ENCODE results near the gene PPME1.
A peak's percentile ranks its signal among the peaks of the same experiment; 100 is the strongest.

Gene PPME1

DNA sequence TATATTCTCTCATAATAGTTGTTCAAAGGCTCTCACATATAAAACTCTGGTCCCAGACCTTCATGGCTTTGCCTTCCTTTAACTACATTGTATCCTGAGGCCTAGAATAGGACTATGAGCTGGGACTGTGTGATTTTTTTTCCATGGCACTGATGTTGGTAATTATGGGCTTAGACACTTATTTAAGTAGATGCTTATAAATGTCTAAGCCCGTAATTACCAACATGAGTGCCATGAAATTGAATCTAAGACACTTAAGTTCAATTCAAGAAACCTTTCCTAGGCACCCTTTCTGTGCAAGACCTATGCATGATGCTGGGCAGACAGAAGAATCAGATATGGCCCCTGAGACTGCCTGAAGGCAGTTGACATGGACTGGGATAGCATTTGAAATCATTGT lies 77.4 kb downstream of the PPME1 start:
- H4K8ac ChIP-seq (ENCODE audit: low read depth, low read length), result no peak overlapping the region
- no peaks in the 10 kb centered on the region for H3K4me1 ChIP-seq (ENCODE audit: control insufficient read depth in 1 of 2, insufficient read depth in 2 of 2, low read length in 2 of 2)
- H3K4me3 ChIP-seq (ENCODE audit: low read depth, low read length), result no peak overlapping the region
- H2BK5ac ChIP-seq (ENCODE audit: low read depth, low read length, poor library complexity), result no peak overlapping the region
- H3K79me2 ChIP-seq (ENCODE audit: control insufficient read depth, insufficient read depth, low read length, poor library complexity), result no peaks in the 10 kb centered on the region
- no CpG with 5 or more reads among the region's 1 CpG for WGBS (ENCODE audit: extremely low coverage, insufficient coverage, insufficient read length)
- DNase-seq, result no peak
- H3K23ac ChIP-seq (ENCODE audit: low read length), result no peak overlapping the region
- peaks cover 18 to 33% of the 10 kb centered on the region in 2 experiments for H3K36me3 ChIP-seq (ENCODE audit: control insufficient read depth in 1 of 2, insufficient read depth in 2 of 2, low read length in 2 of 2)
- no peaks in the 10 kb centered on the region for H3K79me1 ChIP-seq (ENCODE audit: low read length)
- no peaks in the 10 kb centered on the region for H3K27me3 ChIP-seq (ENCODE audit: insufficient read depth, low read length)
- H2AFZ ChIP-seq (ENCODE audit: insufficient read depth, low read length, poor library complexity), result no peak overlapping the region
- no peak overlapping the region for H2BK12ac ChIP-seq (ENCODE audit: low read length)
- no peak overlapping the region for H3K27ac ChIP-seq (ENCODE audit: low read depth, low read length)
- no peak overlapping the region for H4K91ac ChIP-seq (ENCODE audit: low read depth, low read length)
- H3K4me2 ChIP-seq (ENCODE audit: low read length), result no peak overlapping the region
- H3K18ac ChIP-seq (ENCODE audit: low read length), result no peak overlapping the region
- H4K12ac ChIP-seq (ENCODE audit: low read depth, low read length), result no peak overlapping the region
- H2BK120ac ChIP-seq (ENCODE audit: insufficient read depth, low read length, poor library complexity), result no peak overlapping the region
- no peak overlapping the region for H3K4ac ChIP-seq (ENCODE audit: low read depth, low read length)
- H3K9ac ChIP-seq (ENCODE audit: low read length), result no peak overlapping the region
- H2AK5ac ChIP-seq (ENCODE audit: low read length), result no peak overlapping the region
- no peaks in the 10 kb centered on the region for H3K9me3 ChIP-seq (ENCODE audit: insufficient read depth, low read depth, low read length)
- no peak overlapping the region for H3K14ac ChIP-seq (ENCODE audit: low read length)

DNA sequence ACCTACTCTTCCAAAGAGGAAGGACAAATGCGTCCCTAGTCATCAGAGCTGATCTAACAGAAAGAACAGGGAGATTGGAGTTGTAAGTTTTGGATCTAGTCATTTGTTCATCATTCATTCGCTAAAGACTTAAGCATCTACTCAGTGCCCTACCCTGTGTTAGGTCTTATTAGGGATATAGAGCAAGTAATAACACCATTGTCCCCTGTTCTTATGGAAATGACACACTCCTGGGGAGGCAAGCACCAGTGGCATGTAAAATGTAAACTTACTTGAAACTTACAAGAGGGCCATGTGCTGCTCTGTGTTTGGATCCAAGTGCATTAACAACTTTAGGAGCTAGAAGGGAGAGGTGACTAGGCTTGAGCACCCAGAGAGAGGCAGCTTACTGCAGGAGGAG lies 78.4 kb downstream of the PPME1 start:
- no peak overlapping the region for H2BK120ac ChIP-seq (ENCODE audit: insufficient read depth, low read length, poor library complexity)
- H3K9ac ChIP-seq (ENCODE audit: low read length), result no peak overlapping the region
- no peaks in the 10 kb centered on the region for H3K27me3 ChIP-seq (ENCODE audit: insufficient read depth, low read length)
- H3K79me2 ChIP-seq (ENCODE audit: control insufficient read depth, insufficient read depth, low read length, poor library complexity), result no peaks in the 10 kb centered on the region
- H4K91ac ChIP-seq (ENCODE audit: low read depth, low read length), result no peak overlapping the region
- peaks cover 0 to 2% of the 10 kb centered on the region in 2 experiments for H3K4me1 ChIP-seq (ENCODE audit: control insufficient read depth in 1 of 2, insufficient read depth in 2 of 2, low read length in 2 of 2)
- no peak overlapping the region for H3K18ac ChIP-seq (ENCODE audit: low read length)
- no peak for DNase-seq
- no peak overlapping the region for H4K12ac ChIP-seq (ENCODE audit: low read depth, low read length)
- H2AK5ac ChIP-seq (ENCODE audit: low read length), result no peak overlapping the region
- no peak overlapping the region for H3K4me3 ChIP-seq (ENCODE audit: low read depth, low read length)
- no peak overlapping the region for H4K8ac ChIP-seq (ENCODE audit: low read depth, low read length)
- no peak overlapping the region for H3K4ac ChIP-seq (ENCODE audit: low read depth, low read length)
- WGBS (ENCODE audit: extremely low coverage, insufficient coverage, insufficient read length), result no CpG with 5 or more reads among the region's 2 CpGs
- H2AFZ ChIP-seq (ENCODE audit: insufficient read depth, low read length, poor library complexity), result no peak overlapping the region
- no peaks in the 10 kb centered on the region for H3K9me3 ChIP-seq (ENCODE audit: insufficient read depth, low read depth, low read length)
- H3K14ac ChIP-seq (ENCODE audit: low read length), result no peak overlapping the region
- H3K27ac ChIP-seq (ENCODE audit: low read depth, low read length), result no peak overlapping the region
- no peak overlapping the region for H3K23ac ChIP-seq (ENCODE audit: low read length)
- H3K36me3 ChIP-seq (ENCODE audit: control insufficient read depth in 1 of 2, insufficient read depth in 2 of 2, low read length in 2 of 2), result peaks cover 27 to 42% of the 10 kb centered on the region in 2 experiments
- H3K79me1 ChIP-seq (ENCODE audit: low read length), result no peaks in the 10 kb centered on the region
- H2BK5ac ChIP-seq (ENCODE audit: low read depth, low read length, poor library complexity), result no peak overlapping the region
- no peak overlapping the region for H3K4me2 ChIP-seq (ENCODE audit: low read length)
- no peak overlapping the region for H2BK12ac ChIP-seq (ENCODE audit: low read length)

DNA sequence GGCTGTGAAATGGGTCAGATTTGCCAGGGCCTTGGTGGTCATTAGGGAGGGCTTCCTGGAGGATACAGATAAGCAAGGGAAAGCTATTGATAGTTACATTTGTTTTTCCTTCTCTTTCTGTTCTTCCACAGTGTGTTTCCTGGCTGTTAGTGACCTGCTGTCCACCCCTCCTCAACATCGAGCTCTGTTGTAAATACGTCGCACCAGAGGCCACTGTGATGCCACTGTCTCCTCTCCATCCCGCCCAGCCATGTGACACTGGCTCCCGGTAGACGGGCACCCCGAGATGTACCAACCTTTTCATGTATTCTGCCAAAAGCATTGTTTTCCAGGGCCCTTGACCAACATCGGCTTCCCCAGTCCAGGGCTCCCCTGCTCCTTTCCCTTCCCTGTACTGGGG lies 82.3 kb downstream of the PPME1 start:
- Histone ChIP-seq H2AK5ac (ENCODE audit: low read length) (no peak overlapping the region), H3K4ac (ENCODE audit: low read depth, low read length) (no peak overlapping the region), H3K4me1 (ENCODE audit: control insufficient read depth in 1 of 2, insufficient read depth in 2 of 2, low read length in 2 of 2) (peaks cover 0 to 2% of the 10 kb centered on the region in 2 experiments), H3K14ac (ENCODE audit: low read length) (no peak overlapping the region), H3K36me3 (ENCODE audit: control insufficient read depth in 1 of 2, insufficient read depth in 2 of 2, low read length in 2 of 2) (peaks cover 24 to 52% of the 10 kb centered on the region in 2 experiments), H2AFZ (ENCODE audit: insufficient read depth, low read length, poor library complexity) (no peak overlapping the region), H4K12ac (ENCODE audit: low read depth, low read length) (no peak overlapping the region), H3K79me1 (ENCODE audit: low read length) (no peaks in the 10 kb centered on the region), H3K9me3 (ENCODE audit: insufficient read depth, low read depth, low read length) (no peaks in the 10 kb centered on the region), H4K91ac (ENCODE audit: low read depth, low read length) (no peak overlapping the region), H2BK5ac (ENCODE audit: low read depth, low read length, poor library complexity) (no peak overlapping the region), H2BK120ac (ENCODE audit: insufficient read depth, low read length, poor library complexity) (no peak overlapping the region), H3K4me3 (ENCODE audit: low read depth, low read length) (no peak overlapping the region), H3K27ac (ENCODE audit: low read depth, low read length) (no peak overlapping the region), H2BK12ac (ENCODE audit: low read length) (no peak overlapping the region), H3K4me2 (ENCODE audit: low read length) (no peak overlapping the region), H3K79me2 (ENCODE audit: control insufficient read depth, insufficient read depth, low read length, poor library complexity) (no peaks in the 10 kb centered on the region), H3K9ac (ENCODE audit: low read length) (no peak overlapping the region), H3K18ac (ENCODE audit: low read length) (no peak overlapping the region), H3K23ac (ENCODE audit: low read length) (no peak overlapping the region), H3K27me3 (ENCODE audit: insufficient read depth, low read length) (no peaks in the 10 kb centered on the region), H4K8ac (ENCODE audit: low read depth, low read length) (no peak overlapping the region)
- no peak for DNase-seq
- no CpG with 5 or more reads among the region's 8 CpGs for WGBS (ENCODE audit: extremely low coverage, insufficient coverage, insufficient read length)

DNA sequence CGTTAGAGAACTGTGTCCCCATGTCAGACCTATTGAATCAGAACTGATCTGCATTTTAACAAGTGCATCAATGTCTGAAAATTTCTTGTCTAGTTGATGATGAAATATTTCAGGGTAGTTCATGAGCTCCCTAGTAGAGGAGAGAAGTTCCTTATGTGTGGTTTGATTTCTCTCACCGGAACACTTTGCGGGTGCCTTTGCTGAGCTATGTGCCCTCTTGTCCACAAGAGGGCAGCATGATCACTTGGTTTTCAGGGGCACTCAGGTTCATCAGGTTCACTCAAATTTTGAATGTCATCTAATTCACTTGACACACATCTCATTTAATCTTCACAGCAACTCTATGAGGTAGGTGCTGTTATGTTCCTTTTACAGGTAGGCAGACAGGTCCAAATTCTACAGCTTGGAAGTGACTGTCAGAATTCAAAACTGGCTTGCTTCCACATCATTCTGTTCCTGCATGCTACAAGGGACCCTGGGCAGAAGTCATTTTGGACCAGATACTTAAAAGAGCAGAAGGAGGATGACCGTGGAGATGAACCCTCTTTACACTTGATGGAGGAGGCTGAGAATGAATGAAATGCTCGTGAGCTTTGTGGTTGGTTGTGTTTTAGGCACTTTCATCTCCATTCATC lies 84.8 kb downstream of the PPME1 start:
- no peak overlapping the region for H3K9ac ChIP-seq (ENCODE audit: low read length)
- no peak overlapping the region for H3K4me2 ChIP-seq (ENCODE audit: low read length)
- no peak overlapping the region for H3K4ac ChIP-seq (ENCODE audit: low read depth, low read length)
- H2BK12ac ChIP-seq (ENCODE audit: low read length), result no peak overlapping the region
- H3K36me3 ChIP-seq (ENCODE audit: control insufficient read depth in 1 of 2, insufficient read depth in 2 of 2, low read length in 2 of 2), result peaks cover 23 to 46% of the 10 kb centered on the region in 2 experiments
- H2BK120ac ChIP-seq (ENCODE audit: insufficient read depth, low read length, poor library complexity), result no peak overlapping the region
- H4K12ac ChIP-seq (ENCODE audit: low read depth, low read length), result no peak overlapping the region
- H3K4me3 ChIP-seq (ENCODE audit: low read depth, low read length), result no peak overlapping the region
- no peaks in the 10 kb centered on the region for H3K27me3 ChIP-seq (ENCODE audit: insufficient read depth, low read length)
- no peak overlapping the region for H4K8ac ChIP-seq (ENCODE audit: low read depth, low read length)
- peaks cover 0 to 2% of the 10 kb centered on the region in 2 experiments for H3K4me1 ChIP-seq (ENCODE audit: control insufficient read depth in 1 of 2, insufficient read depth in 2 of 2, low read length in 2 of 2)
- H3K79me2 ChIP-seq (ENCODE audit: control insufficient read depth, insufficient read depth, low read length, poor library complexity), result no peaks in the 10 kb centered on the region
- no peak overlapping the region for H2BK5ac ChIP-seq (ENCODE audit: low read depth, low read length, poor library complexity)
- H3K18ac ChIP-seq (ENCODE audit: low read length), result no peak overlapping the region
- no peaks in the 10 kb centered on the region for H3K79me1 ChIP-seq (ENCODE audit: low read length)
- peak; percentile 32 to 75 for DNase-seq
- no peaks in the 10 kb centered on the region for H3K9me3 ChIP-seq (ENCODE audit: insufficient read depth, low read depth, low read length)
- WGBS (ENCODE audit: extremely low coverage, insufficient coverage, insufficient read length), result no CpG with 5 or more reads among the region's 5 CpGs
- H3K27ac ChIP-seq (ENCODE audit: low read depth, low read length), result no peak overlapping the region
- H3K14ac ChIP-seq (ENCODE audit: low read length), result no peak overlapping the region
- H4K91ac ChIP-seq (ENCODE audit: low read depth, low read length), result no peak overlapping the region
- no peak overlapping the region for H2AK5ac ChIP-seq (ENCODE audit: low read length)
- no peak overlapping the region for H2AFZ ChIP-seq (ENCODE audit: insufficient read depth, low read length, poor library complexity)
- H3K23ac ChIP-seq (ENCODE audit: low read length), result no peak overlapping the region

Data from trophoblast cell (in vitro differentiated cells and primary cell).